ENCODE measurements around the gene TNS2.

TNS2 gene

GRCh38 chr12:53074283-53074998, 24.6 kb downstream of the TNS2 start:
- no peak for DNase-seq (ENCODE audit: low spot score)
- TF ChIP-seq, protein P1, sequence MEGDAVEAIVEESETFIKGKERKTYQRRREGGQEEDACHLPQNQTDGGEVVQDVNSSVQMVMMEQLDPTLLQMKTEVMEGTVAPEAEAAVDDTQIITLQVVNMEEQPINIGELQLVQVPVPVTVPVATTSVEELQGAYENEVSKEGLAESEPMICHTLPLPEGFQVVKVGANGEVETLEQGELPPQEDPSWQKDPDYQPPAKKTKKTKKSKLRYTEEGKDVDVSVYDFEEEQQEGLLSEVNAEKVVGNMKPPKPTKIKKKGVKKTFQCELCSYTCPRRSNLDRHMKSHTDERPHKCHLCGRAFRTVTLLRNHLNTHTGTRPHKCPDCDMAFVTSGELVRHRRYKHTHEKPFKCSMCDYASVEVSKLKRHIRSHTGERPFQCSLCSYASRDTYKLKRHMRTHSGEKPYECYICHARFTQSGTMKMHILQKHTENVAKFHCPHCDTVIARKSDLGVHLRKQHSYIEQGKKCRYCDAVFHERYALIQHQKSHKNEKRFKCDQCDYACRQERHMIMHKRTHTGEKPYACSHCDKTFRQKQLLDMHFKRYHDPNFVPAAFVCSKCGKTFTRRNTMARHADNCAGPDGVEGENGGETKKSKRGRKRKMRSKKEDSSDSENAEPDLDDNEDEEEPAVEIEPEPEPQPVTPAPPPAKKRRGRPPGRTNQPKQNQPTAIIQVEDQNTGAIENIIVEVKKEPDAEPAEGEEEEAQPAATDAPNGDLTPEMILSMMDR (IDR thresholded peaks at IDR 0.05; ENCODE audit: extremely low read depth, missing control alignments) = no peak

DNA sequence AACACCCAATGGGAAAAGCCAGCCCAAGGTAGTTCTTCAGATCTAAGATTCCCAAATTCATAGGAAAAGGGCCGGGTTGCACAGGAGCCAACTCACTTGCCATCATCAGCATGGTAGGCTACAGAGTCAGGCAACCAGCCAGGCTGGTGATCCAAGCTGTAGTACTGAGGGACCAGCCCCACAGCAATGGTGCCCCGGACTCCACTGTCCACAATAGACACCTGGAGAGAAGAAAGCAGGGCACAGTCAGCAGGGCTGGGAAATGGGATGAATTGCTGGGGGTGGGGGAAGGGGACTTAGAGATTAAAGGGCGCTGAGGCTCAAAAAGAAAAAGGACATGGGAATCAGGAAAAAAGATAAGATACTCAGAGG, 25.1 kb downstream of the TNS2 start:
- TF ChIP-seq, protein P1 (IDR thresholded peaks at IDR 0.05; ENCODE audit: extremely low read depth, missing control alignments) = no peak
- no peak for DNase-seq (ENCODE audit: low spot score)

- no peak for DNase-seq (ENCODE audit: low spot score)
- TF ChIP-seq, protein P1 (IDR thresholded peaks at IDR 0.05; ENCODE audit: extremely low read depth, missing control alignments) = no peak
Measured at GRCh38 chr12:53076461-53076860, 26.6 kb downstream of the TNS2 start.

DNA sequence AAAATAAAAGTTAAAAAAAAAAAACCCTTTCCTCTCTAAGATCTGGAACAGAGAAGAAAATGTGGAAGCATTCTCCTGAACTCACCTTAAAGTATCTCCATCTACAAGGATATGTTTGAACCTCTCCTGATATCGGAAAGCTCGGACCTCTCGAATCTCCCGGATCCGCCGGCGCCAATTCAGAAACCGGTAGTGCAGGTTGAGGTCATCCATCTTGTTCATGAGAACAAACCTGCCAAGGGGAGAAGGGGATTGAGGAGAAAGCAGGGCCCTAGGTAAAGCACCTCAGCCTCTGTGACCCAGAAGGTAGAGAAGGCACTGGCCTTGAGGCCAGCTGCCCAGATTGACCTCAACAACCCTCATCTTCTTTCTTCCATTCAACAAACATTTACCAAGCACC, 27.2 kb downstream of the TNS2 start:
- DNase-seq (ENCODE audit: low spot score) = no peak
- TF ChIP-seq, protein P1 (IDR thresholded peaks at IDR 0.05; ENCODE audit: extremely low read depth, missing control alignments) = no peak

DNA sequence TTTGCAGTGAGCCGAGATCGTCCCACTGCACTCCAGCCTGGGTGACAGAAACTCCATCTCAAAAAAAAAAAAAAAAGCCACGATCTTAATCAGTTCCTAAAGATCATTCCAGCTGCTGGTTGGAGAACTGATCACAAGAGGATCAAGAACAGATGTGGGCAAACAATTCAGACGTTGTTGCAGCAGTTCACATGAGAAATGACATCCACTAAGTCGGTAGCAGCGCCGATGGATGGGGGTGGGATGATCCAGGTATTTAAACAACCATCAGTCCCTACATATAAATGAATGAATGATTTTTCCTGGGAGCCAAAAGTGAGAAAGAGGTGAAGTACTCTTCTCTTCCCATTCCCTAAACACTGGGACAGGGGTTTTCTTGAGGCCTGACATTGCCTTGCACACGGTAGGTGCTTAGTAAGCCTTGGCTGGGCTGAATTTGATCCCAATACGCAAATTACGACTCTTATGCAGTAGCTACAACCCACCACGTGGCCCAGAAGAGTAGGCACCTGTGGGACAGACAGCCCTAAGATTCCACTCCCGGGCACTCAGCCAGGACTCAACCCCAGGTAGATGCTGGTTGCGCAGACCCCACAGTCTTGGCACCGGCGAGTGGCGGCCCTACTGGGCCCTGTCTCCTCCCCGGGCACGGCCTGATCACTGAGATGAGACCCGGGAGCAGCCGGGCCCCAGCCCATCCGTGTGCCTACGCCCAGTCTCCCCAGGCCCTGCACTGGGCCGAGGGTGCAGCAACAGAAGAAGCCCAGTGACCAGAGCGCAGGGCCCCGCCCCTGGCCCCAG, 28.8 kb downstream of the TNS2 start:
- TF ChIP-seq, protein P1 (IDR thresholded peaks at IDR 0.05; ENCODE audit: extremely low read depth, missing control alignments) = no peak
- no peak for DNase-seq (ENCODE audit: low spot score)

- DNase-seq (ENCODE audit: low spot score) = peak; percentile 100
Measured at GRCh38 chr12:53079226-53080117, 29.6 kb downstream of the TNS2 start, which contains the start of gene SPRYD3. Gene SPRYD3 (minus strand): TSS chr12:53079390. CDS start chr12:53079333, 57 bp downstream.

More at GRCh38 chr12:53079226-53080117, 29.6 kb downstream of the TNS2 start, which contains the start of gene SPRYD3:
- TF ChIP-seq, protein P1 (IDR thresholded peaks at IDR 0.05; ENCODE audit: extremely low read depth, missing control alignments) = no peak
